Thoracic aorta (tissue), 2 donors: ENCODE results near the gene UNC93B1. TPM values are rescaled to one million over a fixed set of nuclear protein-coding genes. Genes with fewer than 3 reads are reported as not detected.

Source experiments
- ATAC-seq: fragments of 150-250 bp; one replicate; pipeline ENCODE4 v1.8.0; 2017; ENCODE audit warnings: low read depth; ENCODE audit not compliant: insufficient number of reproducible peaks, low FRiP score
- DNase-seq: peaks from one replicate; pipeline ENCODE4 v3.0.0-alpha.2; 2020; ENCODE audit warnings: low spot score
- H3K27ac ChIP-seq, 2 donors: fragments of 200-600 bp; sonication (generic); 1 replicate in 1 of 2; 2 replicates in 1 of 2; pipeline ENCODE4 v1.5.1; 2016; ENCODE audit warnings: mild to moderate bottlenecking in 2 of 2, moderate library complexity in 2 of 2
- H3K27me3 ChIP-seq: fragments of 200-600 bp; sonication (generic); replicated peaks from 2 replicates; pipeline ENCODE4 v1.6.0; 2016; ENCODE audit warnings: mild to moderate bottlenecking; ENCODE audit not compliant: insufficient read depth
- H3K36me3 ChIP-seq: fragments of 200-600 bp; sonication (generic); one replicate; pipeline ENCODE4 v1.5.1; 2016
- H3K4me1 ChIP-seq, 2 donors: fragments of 200-600 bp; sonication (generic); 1 replicate in 1 of 2; 2 replicates in 1 of 2; pipeline versions ENCODE4 v1.5.1 to v1.6.0; 2016; ENCODE audit warnings: low read depth in 2 of 2, mild to moderate bottlenecking in 1 of 2; ENCODE audit not compliant: control insufficient read depth in 1 of 2
- H3K4me3 ChIP-seq: fragments of 200-600 bp; sonication (generic); 2 replicates; pipeline ENCODE4 v1.5.1; 2016; ENCODE audit warnings: mild to moderate bottlenecking
- H3K9me3 ChIP-seq: fragments of 200-600 bp; sonication (generic); 2 replicates; pipeline ENCODE4 v1.5.1; 2016
- CTCF ChIP-seq: fragments of 200-600 bp; sonication (generic); IDR thresholded peaks from one replicate; pipeline ENCODE4 v1.5.1; 2019; ENCODE audit warnings: antibody characterized with exemption
- total RNA-seq, 2 donors: library from RNA; depleted of rRNA; stranded (reverse); fragments of >200 nt; gene quantifications; one replicate each; pipeline versions ENCODE4 v1.1.0 to v1.2.3, GENCODE V29; 2016

UNC93B1 gene
- total RNA-seq, 2 donors from 2014 or later: 39.6 to 72.4 TPM

DNA sequence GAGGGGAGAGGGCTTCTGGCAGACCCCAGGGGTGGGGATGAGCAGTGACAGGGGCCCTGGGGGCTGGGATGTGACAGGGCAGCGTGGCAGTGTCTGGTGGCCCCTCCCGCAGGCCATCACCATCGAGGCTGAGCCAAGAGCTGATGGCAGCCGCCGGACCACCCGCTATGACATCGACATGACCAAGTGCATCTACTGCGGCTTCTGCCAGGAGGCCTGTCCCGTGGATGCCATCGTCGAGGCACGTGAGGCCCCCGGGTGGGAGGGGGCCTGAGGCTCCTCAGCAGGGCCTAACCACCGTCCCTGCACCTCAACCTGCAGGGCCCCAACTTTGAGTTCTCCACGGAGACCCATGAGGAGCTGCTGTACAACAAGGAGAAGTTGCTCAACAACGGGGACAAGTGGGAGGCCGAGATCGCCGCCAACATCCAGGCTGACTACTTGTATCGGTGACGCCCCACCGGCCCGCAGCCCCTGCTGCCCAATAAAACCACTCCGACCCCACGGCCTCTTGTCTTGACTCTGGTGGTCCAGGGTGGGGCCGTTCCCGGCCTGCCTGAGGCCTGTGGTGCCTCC, 32.3 kb upstream of the UNC93B1 start:
- no peak for DNase-seq
- Histone ChIP-seq H3K27me3 (no peaks in the 10 kb centered on the region), H3K27ac (peak overlapping the region; percentile 6 to 72), H3K36me3 (peaks cover 9% of the 10 kb centered on the region), H3K4me1 (peaks cover 31 to 48% of the 10 kb centered on the region in 2 donors), H3K9me3 (no peaks in the 10 kb centered on the region), H3K4me3 (no peak overlapping the region)
- no peak for ATAC-seq
- no peak for TF ChIP-seq CTCF

GRCh38 chr11:68035266-68035876, 31.5 kb upstream of the UNC93B1 start:
- no peak for DNase-seq
- ATAC-seq: no peak
- Histone ChIP-seq H3K36me3 (peaks cover 9% of the 10 kb centered on the region), H3K27me3 (no peaks in the 10 kb centered on the region), H3K9me3 (no peaks in the 10 kb centered on the region), H3K27ac (no peak overlapping the region), H3K4me3 (no peak overlapping the region), H3K4me1 (peaks cover 32 to 43% of the 10 kb centered on the region in 2 donors)
- no peak for TF ChIP-seq CTCF

GRCh38 chr11:68033708-68034045, 29.8 kb upstream of the UNC93B1 start:
- Histone ChIP-seq H3K4me3 (no peak overlapping the region), H3K36me3 (peaks cover 9% of the 10 kb centered on the region), H3K9me3 (no peaks in the 10 kb centered on the region), H3K4me1 (peaks cover 28 to 40% of the 10 kb centered on the region in 2 donors), H3K27me3 (no peaks in the 10 kb centered on the region), H3K27ac (no peak overlapping the region)
- DNase-seq (no peak), ATAC-seq (no peak)
- no peak for TF ChIP-seq CTCF

- no peak for DNase-seq
- H3K27ac ChIP-seq: no peak overlapping the region
- H3K36me3 ChIP-seq: peaks cover 9% of the 10 kb centered on the region
- H3K4me3 ChIP-seq: no peak overlapping the region
- TF ChIP-seq CTCF: no peak
- no peaks in the 10 kb centered on the region for H3K27me3 ChIP-seq
- no peaks in the 10 kb centered on the region for H3K9me3 ChIP-seq
- no peak for ATAC-seq
- H3K4me1 ChIP-seq: peaks cover 26 to 34% of the 10 kb centered on the region in 2 donors
Measured at GRCh38 chr11:68032997-68033707, 29.3 kb upstream of the UNC93B1 start.

GRCh38 chr11:68032003-68032402, 28.1 kb upstream of the UNC93B1 start:
- Histone ChIP-seq H3K36me3 (peaks cover 9% of the 10 kb centered on the region), H3K4me1 (peaks cover 16 to 23% of the 10 kb centered on the region in 2 donors), H3K4me3 (no peak overlapping the region), H3K27ac (no peak overlapping the region), H3K27me3 (no peaks in the 10 kb centered on the region), H3K9me3 (no peaks in the 10 kb centered on the region)
- no peak for DNase-seq
- ATAC-seq: no peak
- TF ChIP-seq CTCF: no peak
